SK-N-SH treated with all-trans-retinoic acid at 6 μM for 48 hours (cell line): ENCODE data around the gene SLC45A1.

Experiments
- ARNTL ChIP-seq: fragments of 450-650 bp; formaldehyde crosslinking; IDR thresholded peaks from 2 replicates; pipeline ENCODE4 v1.5.0; 2020; ENCODE audit warnings: low read depth, mild to moderate bottlenecking, moderate library complexity, borderline replicate concordance
- GLIS3 ChIP-seq: fragments of 250-450 bp; sonication (Bioruptor Pico); IDR thresholded peaks from 2 replicates; pipeline ENCODE4 v1.5.0; 2020; ENCODE audit warnings: mild to moderate bottlenecking, moderate library complexity
- ISL1 ChIP-seq: fragments of 250-450 bp; sonication (Bioruptor Pico); IDR thresholded peaks from 2 replicates; pipeline ENCODE4 v2.1.2; 2022; ENCODE audit warnings: mild to moderate bottlenecking, moderate library complexity
- RARB ChIP-seq: fragments of 250-450 bp; sonication (Bioruptor Pico); IDR thresholded peaks from 2 replicates; pipeline ENCODE4 v1.8.0; 2021; ENCODE audit warnings: mild to moderate bottlenecking, moderate library complexity
- TCF4 ChIP-seq: fragments of 250-450 bp; sonication (Bioruptor Pico); IDR thresholded peaks from 2 replicates; pipeline ENCODE4 v1.8.0; 2021; ENCODE audit warnings: mild to moderate bottlenecking, moderate library complexity, borderline replicate concordance
- TOX ChIP-seq: fragments of 250-450 bp; sonication (Bioruptor Pico); IDR thresholded peaks from 2 replicates; pipeline ENCODE4 v1.8.0; 2021; ENCODE audit warnings: mild to moderate bottlenecking, moderate library complexity, borderline replicate concordance
- ZFP30 ChIP-seq: fragments of 450-650 bp; formaldehyde crosslinking; IDR thresholded peaks from 2 replicates; pipeline ENCODE4 v1.5.0; 2022; ENCODE audit warnings: mild to moderate bottlenecking, moderate library complexity
- TF ChIP-seq, protein P1 (sequence below): fragments of 250-450 bp; sonication (Bioruptor Pico); IDR thresholded peaks from 2 replicates; pipeline ENCODE4 v1.8.0; 2020; ENCODE audit warnings: mild to moderate bottlenecking, moderate library complexity, borderline replicate concordance
- TF ChIP-seq, protein P2 (sequence below): fragments of 250-450 bp; sonication (Bioruptor Pico); IDR thresholded peaks from 2 replicates; pipeline ENCODE4 v1.5.1; 2020; ENCODE audit warnings: low read depth, mild to moderate bottlenecking, moderate library complexity

DNA sequence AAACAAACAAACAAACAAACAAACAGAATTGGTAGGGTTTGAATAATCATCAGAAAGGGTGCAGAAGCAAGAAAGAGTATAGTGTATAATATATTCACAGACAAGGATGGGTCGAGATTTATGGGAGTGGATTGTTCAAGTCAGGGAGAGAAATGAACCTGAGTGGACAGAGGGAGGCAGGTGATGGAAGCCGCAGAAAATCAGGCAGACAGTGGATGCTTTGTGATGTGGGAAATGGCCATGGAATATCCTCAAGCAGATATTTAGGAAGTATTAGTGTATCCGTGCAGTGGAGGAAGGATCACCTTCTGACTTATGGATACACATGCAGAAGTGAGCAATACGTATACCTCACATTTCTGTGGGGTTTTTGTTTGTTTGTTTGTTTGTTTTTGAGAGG lies 14.0 kb upstream of the SLC45A1 start:
- TF ChIP-seq GLIS3 (CRISPR knock-in tag) (no peak), RARB (CRISPR knock-in tag) (no peak), TCF4 (CRISPR knock-in tag) (no peak), ISL1 (CRISPR knock-in tag) (no peak), ZFP30 (CRISPR knock-in tag) (no peak), TOX (no peak), ARNTL (CRISPR knock-in tag) (no peak)
- TF ChIP-seq, protein P1, sequence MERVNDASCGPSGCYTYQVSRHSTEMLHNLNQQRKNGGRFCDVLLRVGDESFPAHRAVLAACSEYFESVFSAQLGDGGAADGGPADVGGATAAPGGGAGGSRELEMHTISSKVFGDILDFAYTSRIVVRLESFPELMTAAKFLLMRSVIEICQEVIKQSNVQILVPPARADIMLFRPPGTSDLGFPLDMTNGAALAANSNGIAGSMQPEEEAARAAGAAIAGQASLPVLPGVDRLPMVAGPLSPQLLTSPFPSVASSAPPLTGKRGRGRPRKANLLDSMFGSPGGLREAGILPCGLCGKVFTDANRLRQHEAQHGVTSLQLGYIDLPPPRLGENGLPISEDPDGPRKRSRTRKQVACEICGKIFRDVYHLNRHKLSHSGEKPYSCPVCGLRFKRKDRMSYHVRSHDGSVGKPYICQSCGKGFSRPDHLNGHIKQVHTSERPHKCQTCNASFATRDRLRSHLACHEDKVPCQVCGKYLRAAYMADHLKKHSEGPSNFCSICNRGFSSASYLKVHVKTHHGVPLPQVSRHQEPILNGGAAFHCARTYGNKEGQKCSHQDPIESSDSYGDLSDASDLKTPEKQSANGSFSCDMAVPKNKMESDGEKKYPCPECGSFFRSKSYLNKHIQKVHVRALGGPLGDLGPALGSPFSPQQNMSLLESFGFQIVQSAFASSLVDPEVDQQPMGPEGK (CRISPR knock-in tag) = no peak
- TF ChIP-seq, protein P2, sequence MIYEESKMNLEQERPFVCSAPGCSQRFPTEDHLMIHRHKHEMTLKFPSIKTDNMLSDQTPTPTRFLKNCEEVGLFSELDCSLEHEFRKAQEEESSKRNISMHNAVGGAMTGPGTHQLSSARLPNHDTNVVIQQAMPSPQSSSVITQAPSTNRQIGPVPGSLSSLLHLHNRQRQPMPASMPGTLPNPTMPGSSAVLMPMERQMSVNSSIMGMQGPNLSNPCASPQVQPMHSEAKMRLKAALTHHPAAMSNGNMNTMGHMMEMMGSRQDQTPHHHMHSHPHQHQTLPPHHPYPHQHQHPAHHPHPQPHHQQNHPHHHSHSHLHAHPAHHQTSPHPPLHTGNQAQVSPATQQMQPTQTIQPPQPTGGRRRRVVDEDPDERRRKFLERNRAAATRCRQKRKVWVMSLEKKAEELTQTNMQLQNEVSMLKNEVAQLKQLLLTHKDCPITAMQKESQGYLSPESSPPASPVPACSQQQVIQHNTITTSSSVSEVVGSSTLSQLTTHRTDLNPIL (CRISPR knock-in tag) = no peak
